GM12872 (cell line): ENCODE measurements around the gene AGRN.

Experiments
- CTCF ChIP-seq: IDR thresholded peaks from 3 replicates; pipeline ENCODE4 v1.5.1; 2011; ENCODE audit warnings: low read depth, mild to moderate bottlenecking, low read length, moderate library complexity; ENCODE audit not compliant: insufficient read depth

AGRN gene

GRCh38 chr1:1053022-1053421, 33.1 kb downstream of the AGRN start:
- TF ChIP-seq CTCF, result no peak

- no peak for TF ChIP-seq CTCF
Measured at GRCh38 chr1:1053682-1054081, 33.8 kb downstream of the AGRN start.

- TF ChIP-seq CTCF, result no peak
Measured at GRCh38 chr1:1054099-1054700, 34.3 kb downstream of the AGRN start.

GRCh38 chr1:1054971-1055370, 35.1 kb downstream of the AGRN start:
- no peak for TF ChIP-seq CTCF

GRCh38 chr1:1055841-1056736, 36.2 kb downstream of the AGRN start:
- TF ChIP-seq CTCF, result no peak

GRCh38 chr1:1058088-1058905, 38.4 kb downstream of the AGRN start:
- TF ChIP-seq CTCF, result no peak

GRCh38 chr1:1058921-1059493, 39.1 kb downstream of the AGRN start:
- TF ChIP-seq CTCF, result peak; percentile 37; the same call in 1 of the 3 replicates
